Common myeloid progenitor, CD34-positive (primary cell): ENCODE measurements around the gene MSTN.
"Not testable (repeated sequence)": the region's sequence is repeated elsewhere in the genome, so short reads cannot be mapped to it uniquely, and the experiment has no call there.

Experiments
- CTCF ChIA-PET: fragments of 350-600 bp; sonication (Branson Sonifier 250); formaldehyde crosslinking; loops from one replicate; lab custom pipeline; 2021; ENCODE audit warnings: antibody characterized with exemption; lab: Charles Lee
- POLR2A ChIA-PET: fragments of 350-600 bp; sonication (Branson Sonifier 250); formaldehyde crosslinking; loops from one replicate; lab custom pipeline; 2021; ENCODE audit warnings: antibody characterized with exemption; lab: Charles Lee
- DNase-seq, 3 donors: peaks; one replicate each; pipeline versions ENCODE4 v3.0.0 to v3.0.0-alpha.2; 2013
- H3K27ac ChIP-seq, 2 experiments: 1 replicate in 1 of 2; 2 replicates in 1 of 2; pipeline ENCODE4 v1.7.0; 2013; ENCODE audit warnings: inconsistent platforms in 2 of 2, low read length in 2 of 2, mild to moderate bottlenecking in 2 of 2, low read depth in 1 of 2, moderate library complexity in 1 of 2; ENCODE audit not compliant: severe bottlenecking in 2 of 2, insufficient read depth in 1 of 2, poor library complexity in 1 of 2
- H3K27me3 ChIP-seq, 5 experiments: replicated peaks in 2 of 5; 1 replicate in 3 of 5; 2 replicates in 2 of 5; pipeline versions ENCODE4 v1.6.1 to v1.7.0; 2013; ENCODE audit warnings: low read length in 4 of 5, mild to moderate bottlenecking in 2 of 5, moderate library complexity in 2 of 5, inconsistent platforms in 1 of 5; ENCODE audit not compliant: insufficient read depth in 5 of 5, control insufficient read depth in 4 of 5
- H3K36me3 ChIP-seq, 4 experiments: 1 replicate in 2 of 4; 2 replicates in 2 of 4; pipeline versions ENCODE4 v1.6.1 to v1.7.0; 2013; ENCODE audit warnings: low read length in 3 of 4, control low read depth in 1 of 4, mild to moderate bottlenecking in 1 of 4; ENCODE audit not compliant: control insufficient read depth in 4 of 4, insufficient read depth in 4 of 4
- H3K4me1 ChIP-seq, 4 experiments: 1 replicate in 3 of 4; 2 replicates in 1 of 4; pipeline versions ENCODE4 v1.6.1 to v1.7.1; 2013; ENCODE audit warnings: low read length in 3 of 4, mild to moderate bottlenecking in 3 of 4, control low read depth in 1 of 4, inconsistent platforms in 1 of 4, moderate library complexity in 1 of 4; ENCODE audit not compliant: control insufficient read depth in 4 of 4, insufficient read depth in 4 of 4; ENCODE audit errors: control extremely low read depth in 1 of 4
- H3K4me3 ChIP-seq, 7 experiments: 1 replicate in 4 of 7; 2 replicates in 3 of 7; pipeline versions ENCODE4 v1.5.1 to v1.7.0; 2013; ENCODE audit warnings: mild to moderate bottlenecking in 7 of 7, low read length in 6 of 7, moderate library complexity in 6 of 7, inconsistent platforms in 2 of 7, low read depth in 2 of 7, control low read depth in 1 of 7; ENCODE audit not compliant: insufficient read depth in 4 of 7, control insufficient read depth in 1 of 7; ENCODE audit errors: extremely low read depth in 1 of 7
- H3K9me3 ChIP-seq, 5 experiments: 1 replicate in 4 of 5; 2 replicates in 1 of 5; pipeline versions ENCODE4 v1.6.1 to v1.7.1; 2013; ENCODE audit warnings: low read length in 4 of 5, mild to moderate bottlenecking in 2 of 5, inconsistent platforms in 1 of 5, low read depth in 1 of 5, moderate library complexity in 1 of 5; ENCODE audit not compliant: control insufficient read depth in 4 of 5, insufficient read depth in 2 of 5; ENCODE audit errors: control extremely low read depth in 1 of 5
- WGBS: methylation state at CpG from one replicate; pipeline ENCODE4 v1.1.5; 2013; ENCODE audit not compliant: insufficient coverage; 5-methylcytosine and 5-hydroxymethylcytosine counted together

MSTN gene

DNA sequence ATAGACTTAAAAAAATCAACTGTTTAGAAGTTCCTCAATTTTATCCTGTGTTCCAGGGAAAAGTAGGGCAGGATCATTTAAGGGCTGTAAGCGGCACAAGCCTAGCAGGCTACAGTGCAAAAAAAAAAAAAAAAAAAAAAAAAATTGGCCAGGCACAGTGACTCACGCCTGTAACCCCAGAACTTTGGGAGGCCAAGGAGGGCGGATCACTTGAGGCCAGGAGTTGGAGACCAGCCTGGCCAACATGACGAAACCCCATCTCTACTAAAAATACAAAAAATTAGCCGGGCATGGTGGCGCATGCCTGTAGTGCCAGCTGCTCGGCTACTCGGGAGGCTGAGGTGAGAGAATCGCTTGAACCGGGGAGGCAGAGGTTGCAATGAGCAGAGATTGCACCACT is 28.1 kb downstream of the MSTN start:
- not testable (repeated sequence) for H3K27ac ChIP-seq, H3K9me3 ChIP-seq, H3K4me3 ChIP-seq, H3K4me1 ChIP-seq, H3K36me3 ChIP-seq, H3K27me3 ChIP-seq, DNase-seq
- CTCF ChIA-PET = interaction anchor here (0.7 kb wide), 1 partner anchor 8 kb away, joined by 3 read pairs; no protein-coding TSS in a partner anchor
- WGBS = no CpG with 5 or more reads among the region's 10 CpGs
- POLR2A ChIA-PET = interaction anchor here (0.7 kb wide), 1 partner anchor 217 kb away, joined by 4 read pairs; no protein-coding TSS in a partner anchor

DNA sequence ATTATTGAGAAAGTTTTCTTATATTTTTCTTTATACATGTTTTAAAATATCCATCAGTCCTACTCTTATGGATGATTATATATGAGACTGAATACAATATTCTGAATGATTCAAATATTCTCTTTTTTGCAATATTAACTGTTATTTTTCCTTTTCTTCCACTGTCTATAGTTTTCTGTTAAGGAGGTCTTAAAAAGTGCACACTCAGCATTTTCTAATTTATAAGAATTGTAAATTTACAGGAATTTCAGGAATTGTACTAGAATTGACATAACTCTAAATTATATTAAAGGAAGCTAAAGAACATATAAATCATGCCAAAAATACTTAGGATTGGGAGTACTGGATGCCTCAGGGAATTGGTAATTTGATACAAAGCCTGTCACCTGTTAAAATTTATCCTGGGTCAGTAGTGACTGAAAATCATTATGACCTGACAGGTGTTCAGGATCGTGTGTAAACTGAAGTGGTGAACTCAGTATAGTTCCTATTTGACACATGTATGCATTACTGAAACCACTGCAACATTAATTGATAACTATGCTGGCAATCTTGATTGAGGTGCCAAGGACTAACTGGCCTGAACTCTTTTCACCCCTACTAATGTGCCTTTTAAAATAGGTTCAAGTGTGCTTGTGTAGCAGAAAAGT is 30.4 kb downstream of the MSTN start:
- Histone ChIP-seq H3K4me3 (no peak overlapping the region), H3K36me3 (no peaks in the 10 kb centered on the region), H3K4me1 (no peaks in the 10 kb centered on the region), H3K27me3 (no peaks in the 10 kb centered on the region), H3K27ac (no peak overlapping the region), H3K9me3 (no peaks in the 10 kb centered on the region)
- WGBS = 100% methylated on average over 1 of the region's 1 CpG
- ChIA-PET POLR2A (no interaction called here), CTCF (no interaction called here)
- DNase-seq = no peak

DNA sequence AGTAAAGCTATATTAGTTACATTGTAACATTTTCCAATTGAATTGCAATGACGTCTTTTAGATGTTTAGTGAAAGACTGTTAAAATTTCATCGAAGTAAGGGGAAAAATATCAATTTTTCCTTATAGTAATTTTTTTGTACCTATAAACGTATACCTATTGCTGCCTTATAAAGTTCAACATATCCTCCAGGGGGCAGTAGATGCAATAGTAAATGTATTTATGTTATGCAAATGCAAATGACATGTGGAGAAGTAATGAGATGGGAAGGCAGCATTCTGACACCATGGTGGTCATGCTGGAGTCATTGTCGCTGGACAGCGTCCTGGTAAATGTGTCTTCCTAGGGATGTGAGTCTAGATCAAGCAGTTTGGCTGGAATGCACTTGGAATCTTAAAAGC is 38.7 kb downstream of the MSTN start:
- ChIA-PET CTCF (interaction anchor here (1.6 kb wide), 1 partner anchor 48 kb away, joined by 4 read pairs; no protein-coding TSS in a partner anchor), POLR2A (no interaction called here)
- peak; percentile 47 to 71 (median 68) for DNase-seq
- WGBS = 100% methylated on average over 1 of the region's 5 CpGs
- H3K4me1 ChIP-seq = no peaks in the 10 kb centered on the region
- H3K27me3 ChIP-seq = no peaks in the 10 kb centered on the region
- no peaks in the 10 kb centered on the region for H3K36me3 ChIP-seq
- peaks cover 0 to 3% (median 0%) of the 10 kb centered on the region in 5 experiments for H3K9me3 ChIP-seq
- H3K27ac ChIP-seq = no peak overlapping the region
- H3K4me3 ChIP-seq = no peak overlapping the region

DNA sequence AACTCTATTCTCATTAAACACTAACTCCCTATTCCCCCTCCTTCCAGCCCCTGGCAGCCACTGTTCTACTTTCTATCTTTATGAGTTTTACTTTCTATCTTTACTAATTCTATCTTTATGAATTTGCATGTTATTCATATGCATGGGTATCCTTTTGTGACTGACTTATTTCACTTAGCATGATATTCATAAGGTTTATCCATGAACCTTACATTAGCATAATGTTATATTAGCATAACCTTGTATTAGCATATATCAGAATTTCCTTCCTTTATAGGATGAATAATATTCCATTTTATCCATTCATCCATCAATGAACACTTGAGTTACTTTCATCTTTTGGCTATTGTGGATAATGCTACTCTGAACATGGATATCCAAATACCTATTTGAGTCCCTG is 41.8 kb downstream of the MSTN start:
- Histone ChIP-seq H3K9me3 (peaks cover 0 to 20% (median 3%) of the 10 kb centered on the region in 5 experiments), H3K4me3 (no peak overlapping the region), H3K27ac (no peak overlapping the region), H3K36me3 (no peaks in the 10 kb centered on the region), H3K4me1 (no peaks in the 10 kb centered on the region), H3K27me3 (no peaks in the 10 kb centered on the region)
- ChIA-PET CTCF (interaction anchor here (0.7 kb wide), 1 partner anchor 39 kb away, joined by 3 read pairs; no protein-coding TSS in a partner anchor), POLR2A (no interaction called here)
- no peak for DNase-seq

DNA sequence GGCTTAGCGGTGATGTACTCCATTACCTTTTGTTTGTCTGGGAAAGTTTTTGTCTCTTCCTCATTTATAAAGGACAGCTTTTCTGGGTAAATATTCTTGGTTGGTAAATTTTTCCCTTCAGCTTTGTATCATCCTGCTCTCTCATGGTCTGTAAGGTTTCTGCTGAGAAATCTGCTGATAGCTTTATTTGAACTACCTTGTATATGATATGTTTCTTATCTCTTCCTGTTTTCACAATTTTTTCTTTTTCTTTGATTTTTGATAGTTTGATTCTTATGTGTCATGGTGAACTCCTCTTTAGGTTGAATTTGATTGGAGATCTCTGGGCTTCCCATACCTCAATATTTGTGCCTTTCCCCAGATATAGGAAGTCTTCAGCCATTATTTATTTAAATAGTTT is 44.7 kb downstream of the MSTN start:
- Histone ChIP-seq H3K36me3 (no peaks in the 10 kb centered on the region), H3K27me3 (no peaks in the 10 kb centered on the region), H3K4me1 (no peaks in the 10 kb centered on the region), H3K4me3 (no peak overlapping the region), H3K9me3 (peaks cover 0 to 36% (median 12%) of the 10 kb centered on the region in 5 experiments), H3K27ac (no peak overlapping the region)
- WGBS = no CpG with 5 or more reads among the region's 1 CpG
- ChIA-PET POLR2A (no interaction called here), CTCF (no interaction called here)
- no peak for DNase-seq

GRCh38 chr2:190015969-190016368 is 46.6 kb downstream of the MSTN start:
- CTCF ChIA-PET, H3K36me3 ChIP-seq: not testable (repeated sequence)

More at GRCh38 chr2:190015969-190016368, 46.6 kb downstream of the MSTN start:
- H3K27me3 ChIP-seq, H3K4me1 ChIP-seq, POLR2A ChIA-PET, H3K4me3 ChIP-seq, H3K27ac ChIP-seq, DNase-seq: not testable (repeated sequence)
- no CpG with 5 or more reads among the region's 1 CpG for WGBS
- peaks cover 0 to 36% (median 12%) of the 10 kb centered on the region in 5 experiments for H3K9me3 ChIP-seq
